GM18868 (cell line): ENCODE data around the gene NECAB3.

Source experiments
- ATAC-seq: cut with Tn5 transposase; IDR thresholded peaks from one replicate; pipeline ENCODE4 v1.9.1; 2021; ENCODE audit warnings: mild to moderate bottlenecking, moderate library complexity; ENCODE audit not compliant: unreplicated experiment

Gene NECAB3

DNA sequence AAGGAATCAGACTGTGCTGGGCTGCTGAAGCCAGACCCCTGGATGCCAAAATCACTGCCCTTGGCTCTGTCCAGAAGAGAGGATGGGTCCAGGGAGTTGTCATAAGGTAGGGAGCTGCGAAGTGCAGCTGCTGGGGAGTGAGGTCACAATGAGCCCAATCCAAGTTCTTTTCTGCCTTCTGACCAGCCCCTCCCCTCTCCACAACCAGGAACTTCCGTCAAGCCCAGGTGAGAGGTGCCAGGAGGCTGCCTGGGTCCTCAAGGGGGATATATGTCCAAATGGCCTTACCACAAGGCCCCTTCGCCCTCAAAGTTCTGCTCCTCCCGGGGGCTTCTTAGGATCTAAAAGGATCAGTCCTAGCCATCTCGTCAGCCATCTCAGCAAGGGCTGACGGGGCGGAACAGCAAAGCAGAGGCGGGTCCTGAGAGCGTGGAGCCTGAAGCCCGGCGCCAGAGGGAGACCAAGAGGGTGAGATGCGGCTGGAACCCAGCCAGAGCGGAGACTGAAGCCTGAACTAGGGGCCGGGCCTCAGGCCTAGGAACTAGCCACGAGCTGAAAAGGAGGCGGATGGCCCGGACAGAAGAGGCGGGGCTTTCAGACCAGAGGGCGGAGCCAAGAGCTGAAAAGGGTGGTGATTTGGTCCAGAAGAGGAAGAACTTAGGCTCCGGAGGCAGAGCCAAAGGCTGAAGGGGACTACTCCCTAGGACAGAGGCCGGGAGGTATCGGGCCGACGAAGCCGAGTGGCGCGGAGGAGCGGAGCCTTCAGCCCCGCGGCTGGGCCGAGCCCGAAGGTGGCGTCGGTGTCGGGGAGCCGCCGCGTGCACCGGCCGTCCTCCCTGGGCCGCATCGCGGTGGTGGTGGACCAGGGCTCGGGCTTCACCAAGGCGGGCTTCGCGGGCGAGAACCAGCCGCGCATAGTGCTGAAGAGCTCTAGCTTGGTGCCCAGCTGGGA, 7.7 kb downstream of the NECAB3 start, which contains the start of gene ACTL10:
ACTL10 (plus strand) TSS at position 651 of the 952 bp plus-strand sequence. CDS start 555 bp downstream, outside the sequence.
- ATAC-seq, result peak; percentile 75

DNA sequence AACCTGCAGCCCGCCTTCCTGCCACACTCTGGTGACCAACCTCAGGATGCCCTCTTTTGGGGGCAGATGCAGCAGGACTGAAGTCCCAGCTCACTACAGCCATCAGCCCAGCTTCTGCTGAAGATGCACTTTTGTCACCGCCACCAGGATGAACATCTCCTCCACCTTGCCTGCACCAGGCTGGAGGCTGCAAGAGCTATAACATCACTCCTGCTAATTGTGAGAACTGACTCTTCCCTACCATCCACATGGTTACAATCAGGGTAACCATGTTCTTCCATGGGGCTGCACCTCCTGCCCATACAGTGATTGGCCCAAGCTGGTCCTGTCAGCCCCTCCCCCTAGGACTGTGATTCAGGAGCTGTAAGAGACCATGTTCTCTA, 9.5 kb downstream of the NECAB3 start:
- ATAC-seq, result no peak

DNA sequence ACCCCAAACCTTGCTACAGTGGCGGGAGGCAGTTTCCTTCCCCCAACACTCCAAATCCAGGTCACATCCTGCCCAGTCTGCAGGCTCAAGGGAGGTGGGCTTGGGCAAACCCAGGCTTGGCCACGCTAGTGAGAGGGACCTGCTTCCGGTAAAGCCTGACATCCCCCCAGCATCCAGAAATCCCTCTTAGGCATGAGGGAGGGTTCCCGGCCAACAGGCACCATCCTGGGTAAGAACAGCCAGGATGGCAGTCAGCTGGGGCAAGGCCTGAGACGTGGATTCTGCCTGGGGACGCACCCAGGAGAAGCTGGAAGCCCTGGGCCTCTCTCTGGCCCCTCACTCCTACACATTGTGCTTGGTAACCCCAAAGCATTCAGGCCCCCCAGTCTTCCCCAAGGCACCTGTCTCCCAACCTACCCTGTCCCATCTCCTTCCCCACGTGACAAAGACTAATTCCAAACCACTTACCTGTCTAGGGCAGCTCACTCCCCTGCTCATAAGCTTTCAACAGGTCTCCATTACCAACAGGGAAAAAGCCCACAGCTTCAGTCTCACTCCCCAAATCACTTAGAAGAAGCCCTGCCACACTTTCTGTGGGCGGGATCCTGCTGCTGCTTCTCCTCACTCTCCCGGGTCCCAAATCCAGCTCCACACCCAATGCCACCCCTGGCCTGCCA, 10.0 kb downstream of the NECAB3 start:
- ATAC-seq, result no peak

DNA sequence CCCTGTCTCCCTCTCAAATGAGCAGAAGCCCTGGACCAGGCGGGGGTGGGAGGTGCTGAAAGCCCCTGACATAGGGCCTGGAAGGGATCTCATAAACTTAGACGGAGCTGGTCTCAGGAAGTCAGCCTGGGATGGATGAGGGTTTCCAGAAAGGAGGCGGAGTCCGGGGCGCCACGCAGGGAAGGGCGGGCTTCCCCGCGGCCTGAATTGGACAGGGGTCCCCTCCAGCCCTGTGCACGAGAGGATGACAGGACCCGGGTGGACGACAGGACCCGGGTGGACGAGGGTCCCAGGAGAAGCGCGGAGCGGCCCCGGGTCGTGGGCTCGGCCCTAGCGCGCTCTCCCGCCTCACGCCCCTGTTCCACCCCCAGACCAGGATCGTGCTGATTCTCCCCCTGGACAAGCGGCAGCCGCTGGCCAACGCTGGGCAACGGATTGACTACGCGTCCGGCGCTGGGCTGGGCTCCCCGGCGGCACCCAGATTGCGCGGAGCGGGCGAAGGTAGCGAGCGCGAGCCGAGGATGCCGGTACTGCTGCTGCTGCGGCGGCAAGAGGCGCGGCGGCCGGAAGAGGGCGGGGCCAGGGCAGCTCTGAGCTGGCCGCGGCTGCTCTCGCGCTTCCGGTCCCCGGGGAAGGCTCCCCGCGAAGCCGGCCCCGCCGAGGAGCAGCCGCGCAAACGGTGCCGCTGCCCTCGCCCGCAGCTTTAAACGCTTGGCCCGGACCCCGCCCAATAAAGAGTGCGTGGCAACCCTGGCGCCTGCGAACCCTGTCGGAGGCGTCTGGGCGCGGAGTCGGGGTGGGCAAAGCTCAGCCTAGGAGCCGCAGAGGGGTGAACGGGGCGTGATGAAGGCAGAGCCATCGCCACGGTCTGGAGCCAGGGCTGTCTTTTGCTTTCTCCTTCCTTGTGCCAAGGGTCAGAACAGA, 10.8 kb downstream of the NECAB3 start:
- peak; percentile 37 for ATAC-seq

DNA sequence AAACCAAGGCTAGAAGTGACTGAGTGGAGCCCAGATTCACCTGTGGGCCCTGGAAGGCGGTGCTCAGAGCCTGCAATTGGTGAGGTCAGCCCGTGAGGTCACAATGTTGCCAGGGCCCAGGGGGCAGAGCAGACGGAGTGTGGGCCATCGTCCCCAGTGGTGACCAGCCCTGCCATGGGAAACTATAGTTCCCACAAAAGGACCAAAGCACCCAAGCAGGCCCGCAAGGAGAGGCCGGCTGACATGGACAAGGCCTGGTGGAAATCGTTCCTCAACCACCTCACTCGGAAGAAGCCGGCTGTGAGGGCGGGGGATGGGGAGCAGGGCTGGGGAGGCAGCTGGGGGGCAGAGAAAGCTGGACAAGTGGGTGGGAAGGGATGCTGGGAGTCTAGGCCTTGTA, 12.1 kb downstream of the NECAB3 start, which contains the start of gene C20orf144:
C20orf144 (plus strand) TSS at position 156 of the 400 bp plus-strand sequence; CDS start at position 175, 19 bp downstream.
- ATAC-seq, result no peak

DNA sequence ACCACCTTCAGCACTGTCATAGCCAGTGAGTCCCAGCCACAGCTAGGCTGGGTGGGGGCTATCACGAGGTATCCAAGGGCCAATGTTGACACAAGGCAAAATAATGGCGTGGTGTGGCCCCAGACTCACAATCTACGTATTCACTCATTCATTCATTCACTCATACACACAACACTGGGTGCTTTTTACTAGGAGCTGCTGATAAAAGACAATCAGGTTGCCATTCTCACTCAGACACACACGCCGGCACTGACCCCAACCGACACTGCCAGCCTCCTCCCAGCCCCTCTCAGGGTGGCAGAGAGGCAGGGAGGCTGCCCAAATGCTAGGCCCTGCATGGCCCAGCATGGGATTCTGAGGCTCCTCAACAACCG, 13.6 kb downstream of the NECAB3 start:
- no peak for ATAC-seq

DNA sequence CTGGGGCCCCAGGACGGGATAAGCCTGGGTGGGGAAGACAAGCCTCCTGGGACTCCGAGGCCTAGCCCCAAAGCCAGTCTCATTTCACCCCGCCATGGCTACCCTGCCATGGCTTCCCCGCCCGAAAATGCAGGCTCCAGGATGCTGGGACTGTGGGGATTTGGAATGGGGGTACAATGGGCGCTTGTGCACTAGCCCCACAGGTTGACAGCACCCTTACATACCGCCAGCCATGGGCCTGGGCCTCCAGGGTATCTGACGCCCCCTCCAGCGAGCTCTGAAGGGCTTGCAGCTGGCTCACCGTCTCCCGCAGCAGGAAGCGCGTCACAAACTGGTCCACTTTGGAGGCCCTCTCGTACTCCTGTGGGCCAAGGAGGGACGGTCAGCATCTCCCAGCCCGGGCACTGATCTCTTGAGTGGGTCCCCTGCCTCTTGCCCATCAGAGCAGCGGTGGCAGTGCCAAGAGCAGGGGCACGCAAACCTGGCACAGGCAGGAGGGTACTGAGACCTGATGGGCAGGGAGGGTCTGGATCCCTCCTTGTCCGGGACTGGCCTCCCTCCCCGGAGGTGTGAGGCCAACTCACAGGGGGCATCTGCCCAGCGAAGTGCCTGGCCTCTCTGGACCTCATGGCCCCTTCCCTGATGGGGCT, 14.1 kb downstream of the NECAB3 start:
- ATAC-seq, result no peak

DNA sequence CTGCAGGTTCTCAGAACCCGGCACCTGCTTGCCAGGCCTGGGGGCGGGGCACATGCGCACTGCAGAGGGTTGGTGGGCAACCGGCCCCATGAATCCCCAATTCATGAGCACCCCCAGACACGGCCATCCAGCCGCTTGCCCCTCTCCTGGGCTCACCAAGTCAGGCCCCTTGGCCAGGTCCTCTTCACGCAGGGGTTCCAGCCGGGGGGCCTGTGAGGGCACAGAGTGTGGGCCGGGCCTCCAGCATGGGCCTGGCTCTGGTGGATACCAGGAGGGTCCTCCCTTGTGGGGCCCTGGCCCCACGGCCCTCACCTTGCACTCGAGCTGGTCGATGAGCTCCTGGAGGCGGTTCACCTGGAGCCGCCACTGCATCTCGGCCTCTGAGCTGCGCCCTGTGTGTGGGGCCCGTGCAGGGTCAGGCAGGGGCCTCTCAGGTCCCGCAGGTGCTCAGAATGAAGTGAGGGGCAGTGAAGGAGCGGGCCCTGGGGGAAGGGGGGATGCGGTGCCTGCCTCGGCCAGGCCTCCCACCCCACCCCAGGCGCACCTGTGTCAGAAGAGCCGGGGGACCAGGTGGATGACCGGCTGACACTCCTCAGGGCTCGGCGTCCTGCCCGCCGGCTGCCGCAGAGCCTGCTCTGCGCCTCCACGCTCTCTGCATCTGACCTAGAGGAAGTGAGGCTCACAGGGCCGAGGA, 14.7 kb downstream of the NECAB3 start:
- ATAC-seq, result no peak

DNA sequence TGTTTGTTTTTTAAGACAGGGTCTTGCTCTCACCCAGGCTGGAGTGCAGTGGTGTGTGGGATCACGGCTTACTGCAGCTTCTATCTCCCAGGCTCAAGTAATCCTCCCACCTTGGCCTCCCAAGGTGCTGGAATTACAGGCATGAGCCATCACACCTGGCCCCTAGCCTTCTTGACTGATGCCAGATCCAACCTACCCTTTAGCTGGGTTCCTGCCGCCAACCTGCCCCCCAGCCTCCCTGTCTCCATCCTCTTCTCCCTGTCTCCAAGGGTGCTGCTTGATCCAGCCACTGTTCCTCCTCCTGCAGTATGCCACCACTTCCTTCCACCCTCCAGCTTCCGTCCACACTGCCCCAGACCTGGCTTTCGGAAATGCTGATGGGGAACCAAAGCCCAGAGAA, 15.3 kb downstream of the NECAB3 start:
- ATAC-seq, result no peak

DNA sequence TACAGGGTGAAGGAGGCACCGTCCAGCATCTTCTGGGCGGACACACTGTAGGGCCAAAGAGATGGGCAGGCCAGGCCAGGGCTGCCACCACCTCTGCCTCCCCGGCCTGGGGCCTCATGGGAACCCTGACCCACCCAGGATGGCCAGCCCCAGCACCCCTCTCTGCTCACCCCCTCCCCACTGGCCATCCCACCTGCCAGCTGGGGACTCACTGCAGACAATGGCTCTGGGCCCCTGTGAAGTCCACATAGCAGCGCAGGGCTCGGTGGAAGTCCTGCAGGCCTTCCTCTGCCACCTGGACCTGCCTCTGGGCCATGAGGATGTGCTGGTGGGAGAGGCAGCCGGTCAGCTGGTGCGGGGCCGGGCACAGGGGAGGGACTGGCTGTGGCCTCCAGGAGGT, 15.7 kb downstream of the NECAB3 start:
- no peak for ATAC-seq

DNA sequence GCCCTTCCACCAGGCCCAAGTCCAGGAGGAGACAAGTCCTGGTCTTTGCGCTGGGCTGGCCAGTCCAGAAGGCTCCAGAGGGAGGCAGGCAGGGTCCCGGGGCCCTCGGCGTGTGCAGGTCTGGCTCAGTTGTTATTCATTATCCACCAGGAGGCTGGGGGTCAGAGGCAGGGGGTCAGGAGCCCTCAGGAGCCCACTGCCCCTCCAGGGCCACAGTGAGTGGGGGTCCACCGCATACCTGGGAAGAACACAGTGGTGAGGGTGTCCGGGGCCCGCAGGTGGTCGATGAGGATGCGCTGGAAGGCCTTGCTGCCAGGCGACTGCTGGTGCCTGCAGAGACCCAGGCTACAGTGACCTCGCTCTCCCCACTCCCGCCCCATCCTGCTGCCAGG, 16.5 kb downstream of the NECAB3 start:
- no peak for ATAC-seq

DNA sequence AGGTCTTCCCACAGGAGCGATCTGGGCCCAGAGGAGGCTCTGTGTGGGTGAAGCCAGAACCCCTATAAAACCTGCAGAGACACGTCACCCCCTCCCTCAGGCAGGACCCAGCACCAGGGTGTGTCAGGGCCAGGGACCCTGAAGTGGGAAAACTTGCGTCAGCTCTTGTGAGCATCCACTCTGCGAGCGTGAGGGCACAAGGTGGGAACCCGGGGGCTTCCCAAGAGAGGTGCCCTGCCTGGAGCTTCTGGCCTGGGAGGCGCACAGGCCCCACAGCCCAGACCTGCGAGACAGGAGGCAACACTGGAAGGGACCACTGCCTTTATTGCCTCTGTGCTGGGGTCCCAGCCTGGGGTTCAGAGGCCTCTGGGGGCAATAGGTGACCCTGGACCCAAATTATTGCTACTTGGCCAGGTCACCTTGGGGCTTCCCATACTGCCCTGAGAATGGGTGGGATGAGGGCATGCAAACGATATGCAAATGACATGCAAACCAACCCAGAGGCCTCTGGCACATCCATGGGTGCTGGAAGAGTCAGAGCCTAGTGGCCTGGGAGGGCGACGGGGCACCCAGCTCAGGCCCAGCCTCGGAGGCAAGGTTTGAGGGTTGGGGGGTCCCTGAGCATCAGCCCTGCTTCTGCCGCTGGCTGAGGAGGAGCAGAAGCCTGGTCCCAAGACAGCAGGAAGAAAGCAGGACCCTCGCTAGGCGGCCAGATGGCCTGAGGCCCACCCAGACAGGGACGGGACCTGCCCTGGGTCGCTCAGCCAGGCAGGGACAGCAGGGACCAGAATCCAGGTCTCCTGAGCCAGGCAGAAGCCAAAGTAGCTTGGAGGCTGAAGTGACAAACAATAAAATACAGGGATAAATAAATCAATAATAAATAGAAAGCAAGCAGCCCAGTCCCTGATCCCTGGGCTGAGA, 17.2 kb downstream of the NECAB3 start:
- ATAC-seq, result no peak

DNA sequence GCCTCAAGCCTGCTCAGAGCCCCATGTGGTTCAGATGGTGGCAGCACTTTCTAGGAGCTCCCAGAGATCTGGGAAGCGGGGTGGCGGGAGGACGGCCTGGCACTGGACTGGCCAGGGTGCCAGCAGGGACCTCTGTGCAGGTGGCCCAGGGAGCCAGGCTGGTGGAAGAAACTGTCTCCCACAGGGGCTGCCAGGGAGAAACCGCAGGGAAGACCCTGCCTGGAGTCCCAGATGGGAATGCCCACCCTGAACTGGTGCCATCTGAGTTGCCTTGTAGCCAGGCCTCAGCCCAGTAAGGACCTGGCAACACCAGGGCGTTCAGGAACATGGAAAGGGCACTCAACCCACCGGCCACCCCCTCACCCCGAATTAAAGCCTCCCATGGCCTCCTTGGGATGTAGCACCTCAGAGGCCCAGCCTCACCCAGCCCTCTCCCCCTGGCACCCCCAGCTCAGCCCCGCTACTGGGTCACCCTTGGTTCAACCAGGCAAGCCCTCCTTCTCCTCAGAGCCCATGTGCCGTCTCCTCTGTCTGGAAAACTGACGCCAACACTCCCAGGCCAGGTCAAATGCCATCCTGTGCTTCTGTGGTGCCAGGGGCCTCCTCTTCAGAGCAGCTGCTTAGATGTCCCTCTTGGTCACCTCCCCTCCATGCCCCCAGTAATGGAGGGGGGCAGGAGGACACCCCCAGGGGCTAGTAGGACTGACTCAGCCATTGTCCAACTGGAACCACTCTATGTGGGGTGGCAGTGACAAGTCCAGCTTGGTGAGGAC, 18.0 kb downstream of the NECAB3 start:
- ATAC-seq, result no peak

DNA sequence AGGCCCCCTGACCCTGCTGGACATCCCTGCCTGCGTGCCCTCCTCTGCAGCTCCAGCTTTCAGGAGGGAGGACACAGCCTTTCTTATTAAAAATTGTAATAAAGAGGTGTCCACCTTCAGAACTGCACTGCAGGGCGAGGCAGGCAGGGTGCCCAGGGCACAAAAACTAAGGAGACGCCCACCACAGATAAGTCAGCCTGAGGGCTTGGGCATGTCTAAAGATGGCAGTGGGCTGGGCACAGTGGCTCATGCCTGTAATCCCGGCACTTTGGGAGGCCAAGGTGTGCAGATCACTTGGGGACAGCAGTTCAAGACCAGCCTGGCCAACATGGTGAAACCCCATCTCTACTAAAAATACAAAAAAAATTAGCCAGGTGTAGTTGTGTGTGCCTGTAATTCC, 19.1 kb downstream of the NECAB3 start:
- no peak for ATAC-seq

DNA sequence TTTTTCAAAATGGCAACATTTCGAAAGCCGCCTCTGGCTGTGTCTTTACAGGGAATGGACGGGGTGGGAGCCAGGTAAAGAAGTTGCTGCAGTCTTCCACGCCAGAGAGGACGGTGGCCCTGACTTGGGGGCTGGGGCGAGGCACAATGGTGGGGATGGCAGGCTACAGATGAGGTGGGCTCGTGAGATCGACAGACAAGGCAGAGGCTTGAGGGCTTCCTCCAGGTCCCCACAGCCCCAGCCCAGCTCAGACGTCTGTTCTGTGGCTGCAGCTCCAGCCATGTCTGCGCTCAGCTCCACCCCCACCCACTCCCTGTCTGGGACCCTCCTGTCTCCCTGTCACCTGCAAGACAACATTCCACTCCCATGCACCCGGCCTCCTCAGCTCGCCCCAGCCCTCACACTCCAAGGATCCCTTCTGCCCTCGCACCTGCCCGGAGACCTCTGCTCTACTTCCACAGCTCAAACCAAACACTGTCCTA, 19.5 kb downstream of the NECAB3 start:
- ATAC-seq, result no peak

DNA sequence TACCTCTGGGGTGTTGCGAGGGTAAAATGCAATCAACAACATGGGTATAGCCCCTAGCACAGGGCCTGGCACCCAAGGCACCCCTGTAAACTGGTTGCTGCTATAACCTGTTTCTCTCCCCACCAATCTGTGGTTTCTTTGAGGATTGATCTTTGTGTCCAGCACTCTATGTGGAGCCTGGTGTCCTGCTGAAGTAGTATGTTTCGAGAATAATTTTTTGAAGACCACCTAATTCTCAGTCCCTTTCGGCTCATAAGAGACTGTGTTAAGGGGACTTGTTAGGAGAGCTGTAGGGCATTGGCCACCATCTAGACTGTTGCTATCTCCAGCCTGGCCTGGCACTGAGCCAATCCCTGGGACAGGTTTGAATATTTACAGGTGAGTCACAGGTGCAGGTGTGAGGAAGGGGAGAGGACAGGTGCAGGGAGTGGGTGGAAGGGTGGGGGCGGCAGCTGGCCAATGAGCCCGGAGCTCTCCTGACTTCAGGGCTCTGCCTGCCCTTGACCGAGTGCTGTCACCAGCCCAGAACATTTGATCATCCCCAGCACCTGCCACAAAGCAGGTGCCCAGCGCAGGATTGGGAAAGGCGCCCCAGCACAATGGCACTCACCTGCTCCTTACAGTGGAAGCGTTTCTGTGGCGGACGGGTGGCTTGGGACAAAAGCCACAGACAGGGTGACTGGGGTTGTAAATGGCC, 20.2 kb downstream of the NECAB3 start:
- ATAC-seq, result no peak

DNA sequence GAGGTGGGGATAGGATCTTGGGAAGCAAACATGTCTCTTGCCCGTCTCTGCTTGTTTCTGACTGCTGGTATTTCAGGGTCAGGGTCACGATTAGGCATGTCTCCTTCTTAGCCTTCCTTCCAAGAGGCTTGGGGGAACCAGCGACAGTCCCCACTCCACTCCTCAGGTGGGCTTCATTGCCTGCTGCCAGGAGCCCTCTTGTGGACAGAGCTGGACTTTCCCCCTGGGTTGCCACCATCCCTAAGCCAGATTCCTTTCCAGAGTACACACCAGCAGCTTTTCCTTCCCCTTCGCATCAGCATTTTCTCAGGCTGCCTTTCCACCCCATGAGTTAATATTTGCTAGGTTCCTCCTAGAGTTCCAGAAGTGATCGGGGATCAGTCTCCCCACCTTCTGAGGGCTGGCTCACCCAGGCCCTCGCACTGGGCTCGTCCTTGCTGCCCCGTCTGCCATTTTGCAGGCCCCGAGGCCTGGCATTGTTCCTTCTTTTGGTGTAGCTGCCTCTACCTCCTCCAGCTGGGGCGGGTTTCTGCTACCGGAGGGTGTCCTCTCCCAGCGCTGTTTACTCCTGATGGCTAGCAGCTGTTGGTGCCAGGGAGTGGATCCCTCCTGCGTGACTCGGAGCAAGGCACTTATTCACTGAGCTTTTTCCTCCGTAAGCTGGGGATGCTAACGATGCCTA, 20.9 kb downstream of the NECAB3 start:
- ATAC-seq, result no peak
